WTC11 (cell line): ENCODE data around the gene NCOA1. TPM values are rescaled to one million over a fixed set of nuclear protein-coding genes. Genes with fewer than 3 reads are reported as not detected.

Experiments
- ATAC-seq: fragments of 200-7000 bp; cut with Tn5 transposase; 2 replicates; pipeline ENCODE4 v1.10.0; 2021; ENCODE audit warnings: mild to moderate bottlenecking, moderate library complexity
- CTCF ChIA-PET: fragments of 300-600 bp; sonication (Branson Sonifier 250); formaldehyde crosslinking; loops from one replicate; lab custom pipeline; 2021; ENCODE audit warnings: antibody characterized with exemption; lab: Charles Lee
- POLR2A ChIA-PET: fragments of 350-600 bp; sonication (Branson Sonifier 250); formaldehyde crosslinking; loops from one replicate; lab custom pipeline; 2021; ENCODE audit warnings: antibody characterized with exemption; lab: Charles Lee
- DNase-seq: peaks from one replicate; pipeline ENCODE4 v3.0.0; 2021; ENCODE audit warnings: low spot score
- H3K27ac Mint-ChIP-seq: 2 replicates; pipeline ENCODE4 v1.8.0; 2021; ENCODE audit warnings: mixed read lengths
- H3K27me3 Mint-ChIP-seq: 2 replicates; pipeline ENCODE4 v1.8.0; 2021; ENCODE audit warnings: low read depth, mild to moderate bottlenecking, moderate library complexity, mixed read lengths
- H3K36me3 Mint-ChIP-seq: 2 replicates; pipeline ENCODE4 v1.8.0; 2021; ENCODE audit warnings: mixed read lengths
- H3K4me1 Mint-ChIP-seq: 2 replicates; pipeline ENCODE4 v1.8.0; 2022; ENCODE audit warnings: mixed read lengths
- H3K4me3 Mint-ChIP-seq: 2 replicates; pipeline ENCODE4 v1.8.0; 2021; ENCODE audit warnings: mild to moderate bottlenecking, moderate library complexity, mixed read lengths
- H3K9me3 Mint-ChIP-seq: 2 replicates; pipeline ENCODE4 v1.8.0; 2021; ENCODE audit warnings: mixed read lengths
- ARID4B ChIP-seq: sonication (generic); formaldehyde crosslinking; IDR thresholded peaks from 2 replicates; pipeline ENCODE4 v1.8.0; 2023; ENCODE audit warnings: missing genetic modification reagents, mild to moderate bottlenecking, borderline replicate concordance
- ATF1 ChIP-seq: sonication (generic); formaldehyde crosslinking; IDR thresholded peaks from 2 replicates; pipeline ENCODE4 v1.8.1; 2023; ENCODE audit warnings: mild to moderate bottlenecking, moderate library complexity, missing genetic modification reagents
- CTCF ChIP-seq: fragments of 200-600 bp; IDR thresholded peaks from 2 replicates; pipeline ENCODE4 v1.8.0; 2022; ENCODE audit warnings: antibody characterized with exemption
- ELF4 ChIP-seq: sonication (generic); formaldehyde crosslinking; IDR thresholded peaks from 2 replicates; pipeline ENCODE4 v1.8.1; 2022; ENCODE audit warnings: low read depth, mild to moderate bottlenecking, moderate library complexity, missing genetic modification reagents
- ESRRA ChIP-seq: sonication (generic); formaldehyde crosslinking; IDR thresholded peaks from 2 replicates; pipeline ENCODE4 v1.8.1; 2022; ENCODE audit warnings: mild to moderate bottlenecking, missing genetic modification reagents, borderline replicate concordance
- NFYB ChIP-seq: sonication (generic); formaldehyde crosslinking; conservative IDR thresholded peaks from 2 replicates; pipeline ENCODE4 v1.8.0; 2022; ENCODE audit warnings: low read depth, missing genetic modification reagents
- OVOL2 ChIP-seq: fragments of 250-450 bp; sonication (Bioruptor Pico); IDR thresholded peaks from 2 replicates; pipeline ENCODE4 v1.9.0; 2021; ENCODE audit warnings: mild to moderate bottlenecking, borderline replicate concordance
- TP53 ChIP-seq: sonication (generic); formaldehyde crosslinking; IDR thresholded peaks from 2 replicates; pipeline ENCODE4 v1.8.1; 2023; ENCODE audit warnings: mild to moderate bottlenecking, missing genetic modification reagents
- ZMAT4 ChIP-seq: fragments of 250-450 bp; sonication (Bioruptor Pico); IDR thresholded peaks from 2 replicates; pipeline ENCODE4 v1.9.0; 2021; ENCODE audit warnings: mild to moderate bottlenecking
- ZNF121 ChIP-seq: sonication (generic); formaldehyde crosslinking; IDR thresholded peaks from 2 replicates; pipeline ENCODE4 v1.8.0; 2023; ENCODE audit warnings: missing genetic modification reagents
- ZNF263 ChIP-seq: sonication (generic); formaldehyde crosslinking; IDR thresholded peaks from 2 replicates; pipeline ENCODE4 v1.8.1; 2022; ENCODE audit warnings: low read depth, mild to moderate bottlenecking, moderate library complexity, missing genetic modification reagents
- ZNF281 ChIP-seq: sonication (generic); formaldehyde crosslinking; IDR thresholded peaks from 2 replicates; pipeline ENCODE4 v1.8.0; 2023; ENCODE audit warnings: mild to moderate bottlenecking, missing genetic modification reagents
- ZNF317 ChIP-seq: sonication (generic); formaldehyde crosslinking; IDR thresholded peaks from 2 replicates; pipeline ENCODE4 v1.8.1; 2023; ENCODE audit warnings: low read depth, mild to moderate bottlenecking, moderate library complexity, missing genetic modification reagents, borderline replicate concordance
- ZNF423 ChIP-seq: fragments of 250-450 bp; sonication (Bioruptor Pico); IDR thresholded peaks from 2 replicates; pipeline ENCODE4 v2.1.2; 2022; ENCODE audit warnings: mild to moderate bottlenecking, moderate library complexity
- ZNF425 ChIP-seq: fragments of 250-450 bp; sonication (Bioruptor Pico); conservative IDR thresholded peaks from 2 replicates; pipeline ENCODE4 v1.9.0; 2021; ENCODE audit warnings: mild to moderate bottlenecking
- ZNF512 ChIP-seq: sonication (generic); formaldehyde crosslinking; IDR thresholded peaks from 2 replicates; pipeline ENCODE4 v1.8.1; 2022; ENCODE audit warnings: missing genetic modification reagents, borderline replicate concordance
- total RNA-seq: library from RNA; stranded (reverse); gene quantifications from 3 replicates; pipeline ENCODE4 v1.2.3, GENCODE V29; 2021
- TF ChIP-seq, protein P1 (sequence below): sonication (generic); formaldehyde crosslinking; conservative IDR thresholded peaks from 2 replicates; pipeline ENCODE4 v1.8.1; 2023; ENCODE audit warnings: mild to moderate bottlenecking, low read depth, missing genetic modification reagents, moderate library complexity

NCOA1 gene
- total RNA-seq, 1 experiment from 2014 or later = 16.9 TPM

DNA sequence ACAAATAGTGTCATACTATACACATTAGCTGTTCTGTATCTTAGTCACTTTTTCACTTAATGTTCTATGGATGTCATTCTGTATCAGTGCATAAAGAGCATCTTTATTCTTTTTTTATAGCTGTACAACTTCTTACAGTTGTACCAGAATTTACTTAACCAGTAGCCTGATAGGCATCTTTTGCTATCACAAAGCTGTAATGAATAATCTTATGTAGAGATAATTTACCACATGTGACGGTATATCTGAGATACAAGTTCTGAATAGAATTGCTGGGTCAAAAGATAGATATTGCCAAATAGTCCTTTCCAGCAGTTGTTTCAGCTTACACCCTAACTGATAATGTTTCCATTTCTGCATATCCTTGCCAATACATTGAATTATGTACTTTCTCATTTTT is 232.1 kb downstream of the NCOA1 start (continued):
- TF ChIP-seq CTCF = no peak
- TF ChIP-seq ZNF121 (CRISPR knock-in tag) = no peak
- no peak for TF ChIP-seq ELF4 (CRISPR knock-in tag)
- no peak for TF ChIP-seq OVOL2 (CRISPR knock-in tag)
- no peak for TF ChIP-seq NFYB
- no peak for TF ChIP-seq ZNF317
- no peak for TF ChIP-seq ZNF281 (CRISPR knock-in tag)
- no peak for TF ChIP-seq ZNF263 (CRISPR knock-in tag)
- no peak for TF ChIP-seq TP53 (CRISPR knock-in tag)
- no peak for TF ChIP-seq ZNF423 (CRISPR knock-in tag)
- TF ChIP-seq ARID4B = no peak
- no peak for TF ChIP-seq ZNF512

- ChIA-PET POLR2A (no interaction called here), CTCF (no interaction called here)
- H3K27ac Mint-ChIP-seq = no peak overlapping the region
- no peaks in the 10 kb centered on the region for H3K36me3 Mint-ChIP-seq
- ATAC-seq = no peak
- DNase-seq = no peak
- H3K4me1 Mint-ChIP-seq = no peaks in the 10 kb centered on the region
- no peak overlapping the region for H3K4me3 Mint-ChIP-seq
- no peaks in the 10 kb centered on the region for H3K9me3 Mint-ChIP-seq
- no peaks in the 10 kb centered on the region for H3K27me3 Mint-ChIP-seq
- TF ChIP-seq ATF1 (no peak), ZNF425 (CRISPR knock-in tag) (no peak), ESRRA (CRISPR knock-in tag) (no peak), ZNF263 (CRISPR knock-in tag) (no peak), ZMAT4 (CRISPR knock-in tag) (no peak)
- TF ChIP-seq, protein P1, sequence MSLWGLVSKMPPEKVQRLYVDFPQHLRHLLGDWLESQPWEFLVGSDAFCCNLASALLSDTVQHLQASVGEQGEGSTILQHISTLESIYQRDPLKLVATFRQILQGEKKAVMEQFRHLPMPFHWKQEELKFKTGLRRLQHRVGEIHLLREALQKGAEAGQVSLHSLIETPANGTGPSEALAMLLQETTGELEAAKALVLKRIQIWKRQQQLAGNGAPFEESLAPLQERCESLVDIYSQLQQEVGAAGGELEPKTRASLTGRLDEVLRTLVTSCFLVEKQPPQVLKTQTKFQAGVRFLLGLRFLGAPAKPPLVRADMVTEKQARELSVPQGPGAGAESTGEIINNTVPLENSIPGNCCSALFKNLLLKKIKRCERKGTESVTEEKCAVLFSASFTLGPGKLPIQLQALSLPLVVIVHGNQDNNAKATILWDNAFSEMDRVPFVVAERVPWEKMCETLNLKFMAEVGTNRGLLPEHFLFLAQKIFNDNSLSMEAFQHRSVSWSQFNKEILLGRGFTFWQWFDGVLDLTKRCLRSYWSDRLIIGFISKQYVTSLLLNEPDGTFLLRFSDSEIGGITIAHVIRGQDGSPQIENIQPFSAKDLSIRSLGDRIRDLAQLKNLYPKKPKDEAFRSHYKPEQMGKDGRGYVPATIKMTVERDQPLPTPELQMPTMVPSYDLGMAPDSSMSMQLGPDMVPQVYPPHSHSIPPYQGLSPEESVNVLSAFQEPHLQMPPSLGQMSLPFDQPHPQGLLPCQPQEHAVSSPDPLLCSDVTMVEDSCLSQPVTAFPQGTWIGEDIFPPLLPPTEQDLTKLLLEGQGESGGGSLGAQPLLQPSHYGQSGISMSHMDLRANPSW (CRISPR knock-in tag) = no peak
Observed at GRCh38 chr2:24723665-24724064, 232.6 kb downstream of the NCOA1 start.
